GM21619 (cell line): ENCODE data around the gene IAH1.

Experiments
- ATAC-seq: cut with Tn5 transposase; IDR thresholded peaks from one replicate; pipeline ENCODE4 v1.9.1; 2021; ENCODE audit not compliant: unreplicated experiment

The IAH1 gene

DNA sequence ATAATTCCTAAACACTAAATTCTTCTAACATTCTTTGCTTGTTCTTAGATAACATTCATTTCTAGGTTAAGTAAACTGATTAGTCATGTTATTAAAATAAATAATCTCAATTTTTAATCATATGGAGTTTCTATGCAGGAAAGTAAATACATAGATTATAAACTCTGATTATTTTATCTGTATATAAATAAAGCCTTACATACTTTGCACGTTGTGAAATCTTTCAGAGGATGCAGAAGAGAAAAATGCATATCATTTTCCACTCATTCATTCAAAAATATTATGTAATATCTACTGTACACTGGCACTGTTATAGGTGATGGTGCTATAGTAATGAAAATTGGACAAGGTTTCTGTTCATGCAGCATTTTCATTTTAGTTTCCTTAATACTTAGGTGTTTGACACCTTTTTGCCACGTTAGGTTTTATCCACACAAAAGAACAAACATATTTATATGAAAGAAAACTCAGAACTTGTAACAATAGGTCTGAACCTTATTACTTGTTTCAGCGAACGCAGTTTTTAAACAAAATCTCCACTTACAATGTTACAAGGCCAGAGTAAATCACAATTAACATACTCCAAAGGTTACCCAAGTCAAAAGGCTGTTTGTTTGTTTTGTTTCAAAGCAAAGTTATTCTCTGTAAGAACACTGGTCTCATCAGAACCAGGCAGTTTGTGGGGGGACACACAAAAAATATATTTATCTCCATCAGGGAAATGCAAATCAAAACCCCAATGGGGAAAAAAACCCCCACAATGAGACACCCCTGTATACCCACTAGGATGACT, 53.8 kb downstream of the IAH1 start:
- ATAC-seq: no peak

- ATAC-seq: no peak
Observed at GRCh38 chr2:9532421-9532820, 58.1 kb downstream of the IAH1 start.

- no peak for ATAC-seq
Observed at GRCh38 chr2:9533663-9534062, 59.3 kb downstream of the IAH1 start.

DNA sequence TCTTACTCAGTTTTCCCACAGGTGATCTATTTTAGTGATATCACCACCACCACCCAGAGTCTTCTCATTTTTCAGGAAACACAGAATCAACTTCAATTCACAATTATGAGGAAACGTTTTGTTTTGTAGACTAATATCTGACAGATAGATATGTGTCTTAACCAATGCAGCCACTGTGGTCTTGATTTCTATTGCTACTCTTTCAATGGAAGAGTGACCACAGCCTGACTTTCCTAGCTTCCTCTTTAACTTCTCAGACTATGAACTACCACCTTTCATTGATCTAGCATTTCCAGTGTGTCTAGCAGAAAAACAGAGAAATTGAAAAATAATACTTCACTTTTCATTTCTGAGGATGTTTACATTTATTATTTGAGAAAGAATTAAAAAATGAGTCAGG, 60.8 kb downstream of the IAH1 start:
- no peak for ATAC-seq

DNA sequence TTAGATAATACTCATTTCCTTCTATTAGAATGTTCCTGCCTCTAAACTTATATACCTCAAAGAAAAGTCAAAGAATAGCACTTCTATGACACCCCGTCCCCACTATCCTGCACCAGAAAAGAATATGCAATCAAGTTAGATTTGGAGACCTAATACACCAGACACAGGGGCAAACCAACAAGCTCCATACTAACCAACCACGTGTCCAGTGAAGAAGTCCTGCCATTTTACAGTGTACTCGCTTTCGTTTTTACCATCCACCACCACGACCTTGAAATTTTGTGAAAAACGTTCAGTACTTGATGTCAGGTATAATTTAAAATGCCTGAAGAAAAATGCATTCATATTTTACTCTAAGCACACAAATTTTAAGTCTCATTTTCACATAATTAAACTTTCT, 62.2 kb downstream of the IAH1 start:
- no peak for ATAC-seq

GRCh38 chr2:9538000-9538507, 63.7 kb downstream of the IAH1 start:
- ATAC-seq: no peak
